ENCODE results near the gene GRM1.

The GRM1 gene

DNA sequence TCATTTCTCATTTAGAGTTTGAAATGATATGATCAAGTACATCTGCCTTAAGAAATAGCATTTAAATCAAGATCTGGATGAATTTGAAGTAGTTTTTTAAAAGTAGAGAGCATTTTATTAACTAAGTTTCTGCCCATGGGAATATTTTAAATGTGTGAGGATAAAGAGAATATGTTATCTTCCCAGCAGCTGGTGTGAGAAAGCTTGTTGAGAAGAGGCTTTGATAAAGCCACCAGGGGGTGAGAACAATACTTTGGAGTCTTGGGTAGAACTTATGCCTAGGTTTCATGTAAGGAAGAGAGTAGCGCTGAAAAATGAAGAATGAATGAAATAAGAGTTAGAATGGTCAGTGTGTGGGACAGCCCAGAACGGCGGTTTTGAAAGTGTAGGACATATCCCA lies 190.2 kb downstream of the GRM1 start:
- TF ChIP-seq TCF4 (CRISPR knock-in tag; IDR thresholded peaks at IDR 0.05; ENCODE audit: borderline replicate concordance): no peak
- TF ChIP-seq, protein P1, sequence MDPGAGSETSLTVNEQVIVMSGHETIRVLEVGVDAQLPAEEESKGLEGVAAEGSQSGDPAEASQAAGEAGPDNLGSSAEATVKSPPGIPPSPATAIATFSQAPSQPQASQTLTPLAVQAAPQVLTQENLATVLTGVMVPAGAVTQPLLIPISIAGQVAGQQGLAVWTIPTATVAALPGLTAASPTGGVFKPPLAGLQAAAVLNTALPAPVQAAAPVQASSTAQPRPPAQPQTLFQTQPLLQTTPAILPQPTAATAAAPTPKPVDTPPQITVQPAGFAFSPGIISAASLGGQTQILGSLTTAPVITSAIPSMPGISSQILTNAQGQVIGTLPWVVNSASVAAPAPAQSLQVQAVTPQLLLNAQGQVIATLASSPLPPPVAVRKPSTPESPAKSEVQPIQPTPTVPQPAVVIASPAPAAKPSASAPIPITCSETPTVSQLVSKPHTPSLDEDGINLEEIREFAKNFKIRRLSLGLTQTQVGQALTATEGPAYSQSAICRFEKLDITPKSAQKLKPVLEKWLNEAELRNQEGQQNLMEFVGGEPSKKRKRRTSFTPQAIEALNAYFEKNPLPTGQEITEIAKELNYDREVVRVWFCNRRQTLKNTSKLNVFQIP (CRISPR knock-in tag; IDR thresholded peaks at IDR 0.05; ENCODE audit: borderline replicate concordance, low read depth): no peak
- TF ChIP-seq ZNF70 (CRISPR knock-in tag; IDR thresholded peaks at IDR 0.05): no peak
- TF ChIP-seq ZNF565 (CRISPR knock-in tag; conservative IDR thresholded peaks at IDR 0.05; ENCODE audit: low read depth): no peak
- TF ChIP-seq SNAI2 (CRISPR knock-in tag; IDR thresholded peaks at IDR 0.05): no peak
- ATAC-seq: no peak

DNA sequence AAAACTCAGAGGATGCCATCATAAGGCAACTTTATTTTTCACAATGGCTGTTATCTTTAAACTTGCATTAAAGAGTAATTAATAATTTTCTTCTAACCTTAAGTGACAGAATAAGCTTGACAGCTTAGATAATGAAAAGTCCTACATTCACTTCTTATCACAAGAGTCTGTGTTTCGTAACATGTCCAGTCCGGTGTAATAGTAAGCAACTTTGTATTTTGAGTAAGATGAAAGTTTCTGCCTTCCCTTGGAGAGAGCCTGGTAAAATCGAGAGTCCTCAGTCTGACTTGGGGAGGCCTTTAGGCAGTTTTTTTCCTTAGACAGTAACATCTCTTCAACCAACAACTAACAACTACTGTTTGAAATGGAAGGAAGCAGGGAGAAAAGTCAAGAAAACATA lies 195.6 kb downstream of the GRM1 start:
- ATAC-seq: no peak
- TF ChIP-seq ESRRG (CRISPR knock-in tag; IDR thresholded peaks at IDR 0.05): no peak
- TF ChIP-seq, protein P2, sequence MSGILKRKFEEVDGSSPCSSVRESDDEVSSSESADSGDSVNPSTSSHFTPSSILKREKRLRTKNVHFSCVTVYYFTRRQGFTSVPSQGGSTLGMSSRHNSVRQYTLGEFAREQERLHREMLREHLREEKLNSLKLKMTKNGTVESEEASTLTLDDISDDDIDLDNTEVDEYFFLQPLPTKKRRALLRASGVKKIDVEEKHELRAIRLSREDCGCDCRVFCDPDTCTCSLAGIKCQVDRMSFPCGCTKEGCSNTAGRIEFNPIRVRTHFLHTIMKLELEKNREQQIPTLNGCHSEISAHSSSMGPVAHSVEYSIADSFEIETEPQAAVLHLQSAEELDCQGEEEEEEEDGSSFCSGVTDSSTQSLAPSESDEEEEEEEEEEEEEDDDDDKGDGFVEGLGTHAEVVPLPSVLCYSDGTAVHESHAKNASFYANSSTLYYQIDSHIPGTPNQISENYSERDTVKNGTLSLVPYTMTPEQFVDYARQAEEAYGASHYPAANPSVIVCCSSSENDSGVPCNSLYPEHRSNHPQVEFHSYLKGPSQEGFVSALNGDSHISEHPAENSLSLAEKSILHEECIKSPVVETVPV (CRISPR knock-in tag; IDR thresholded peaks at IDR 0.05): no peak
- TF ChIP-seq ARNTL (CRISPR knock-in tag; IDR thresholded peaks at IDR 0.05; ENCODE audit: borderline replicate concordance, low read depth): no peak
- TF ChIP-seq, protein P1 (CRISPR knock-in tag; IDR thresholded peaks at IDR 0.05; ENCODE audit: borderline replicate concordance, low read depth): no peak
- no peak for TF ChIP-seq ZFP30 (CRISPR knock-in tag; IDR thresholded peaks at IDR 0.05)
- no peak for TF ChIP-seq ZFP3 (CRISPR knock-in tag; IDR thresholded peaks at IDR 0.05)
- TF ChIP-seq, protein P3, sequence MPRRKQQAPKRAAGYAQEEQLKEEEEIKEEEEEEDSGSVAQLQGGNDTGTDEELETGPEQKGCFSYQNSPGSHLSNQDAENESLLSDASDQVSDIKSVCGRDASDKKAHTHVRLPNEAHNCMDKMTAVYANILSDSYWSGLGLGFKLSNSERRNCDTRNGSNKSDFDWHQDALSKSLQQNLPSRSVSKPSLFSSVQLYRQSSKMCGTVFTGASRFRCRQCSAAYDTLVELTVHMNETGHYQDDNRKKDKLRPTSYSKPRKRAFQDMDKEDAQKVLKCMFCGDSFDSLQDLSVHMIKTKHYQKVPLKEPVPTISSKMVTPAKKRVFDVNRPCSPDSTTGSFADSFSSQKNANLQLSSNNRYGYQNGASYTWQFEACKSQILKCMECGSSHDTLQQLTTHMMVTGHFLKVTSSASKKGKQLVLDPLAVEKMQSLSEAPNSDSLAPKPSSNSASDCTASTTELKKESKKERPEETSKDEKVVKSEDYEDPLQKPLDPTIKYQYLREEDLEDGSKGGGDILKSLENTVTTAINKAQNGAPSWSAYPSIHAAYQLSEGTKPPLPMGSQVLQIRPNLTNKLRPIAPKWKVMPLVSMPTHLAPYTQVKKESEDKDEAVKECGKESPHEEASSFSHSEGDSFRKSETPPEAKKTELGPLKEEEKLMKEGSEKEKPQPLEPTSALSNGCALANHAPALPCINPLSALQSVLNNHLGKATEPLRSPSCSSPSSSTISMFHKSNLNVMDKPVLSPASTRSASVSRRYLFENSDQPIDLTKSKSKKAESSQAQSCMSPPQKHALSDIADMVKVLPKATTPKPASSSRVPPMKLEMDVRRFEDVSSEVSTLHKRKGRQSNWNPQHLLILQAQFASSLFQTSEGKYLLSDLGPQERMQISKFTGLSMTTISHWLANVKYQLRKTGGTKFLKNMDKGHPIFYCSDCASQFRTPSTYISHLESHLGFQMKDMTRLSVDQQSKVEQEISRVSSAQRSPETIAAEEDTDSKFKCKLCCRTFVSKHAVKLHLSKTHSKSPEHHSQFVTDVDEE (CRISPR knock-in tag; IDR thresholded peaks at IDR 0.05): no peak
- TF ChIP-seq, protein P4, sequence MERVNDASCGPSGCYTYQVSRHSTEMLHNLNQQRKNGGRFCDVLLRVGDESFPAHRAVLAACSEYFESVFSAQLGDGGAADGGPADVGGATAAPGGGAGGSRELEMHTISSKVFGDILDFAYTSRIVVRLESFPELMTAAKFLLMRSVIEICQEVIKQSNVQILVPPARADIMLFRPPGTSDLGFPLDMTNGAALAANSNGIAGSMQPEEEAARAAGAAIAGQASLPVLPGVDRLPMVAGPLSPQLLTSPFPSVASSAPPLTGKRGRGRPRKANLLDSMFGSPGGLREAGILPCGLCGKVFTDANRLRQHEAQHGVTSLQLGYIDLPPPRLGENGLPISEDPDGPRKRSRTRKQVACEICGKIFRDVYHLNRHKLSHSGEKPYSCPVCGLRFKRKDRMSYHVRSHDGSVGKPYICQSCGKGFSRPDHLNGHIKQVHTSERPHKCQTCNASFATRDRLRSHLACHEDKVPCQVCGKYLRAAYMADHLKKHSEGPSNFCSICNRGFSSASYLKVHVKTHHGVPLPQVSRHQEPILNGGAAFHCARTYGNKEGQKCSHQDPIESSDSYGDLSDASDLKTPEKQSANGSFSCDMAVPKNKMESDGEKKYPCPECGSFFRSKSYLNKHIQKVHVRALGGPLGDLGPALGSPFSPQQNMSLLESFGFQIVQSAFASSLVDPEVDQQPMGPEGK (CRISPR knock-in tag; IDR thresholded peaks at IDR 0.05; ENCODE audit: borderline replicate concordance): no peak
- no peak for TF ChIP-seq BACH2 (CRISPR knock-in tag; IDR thresholded peaks at IDR 0.05; ENCODE audit: borderline replicate concordance)
- TF ChIP-seq ZNF8 (CRISPR knock-in tag; IDR thresholded peaks at IDR 0.05): no peak
- no peak for TF ChIP-seq CSDC2 (CRISPR knock-in tag; IDR thresholded peaks at IDR 0.05)
- no peak for TF ChIP-seq SNAI2 (CRISPR knock-in tag; IDR thresholded peaks at IDR 0.05)
- TF ChIP-seq ZNF70 (CRISPR knock-in tag; IDR thresholded peaks at IDR 0.05): no peak
- TF ChIP-seq GLIS3 (CRISPR knock-in tag; IDR thresholded peaks at IDR 0.05): no peak
- no peak for TF ChIP-seq ZC3H10 (CRISPR knock-in tag; IDR thresholded peaks at IDR 0.05)
- no peak for TF ChIP-seq OSR1 (CRISPR knock-in tag; IDR thresholded peaks at IDR 0.05)
- TF ChIP-seq ZNF565 (CRISPR knock-in tag; conservative IDR thresholded peaks at IDR 0.05; ENCODE audit: low read depth): no peak
- TF ChIP-seq RARB (CRISPR knock-in tag; IDR thresholded peaks at IDR 0.05): no peak
- TF ChIP-seq TOX (CRISPR knock-in tag; IDR thresholded peaks at IDR 0.05; ENCODE audit: borderline replicate concordance): no peak
- TF ChIP-seq, protein P5, sequence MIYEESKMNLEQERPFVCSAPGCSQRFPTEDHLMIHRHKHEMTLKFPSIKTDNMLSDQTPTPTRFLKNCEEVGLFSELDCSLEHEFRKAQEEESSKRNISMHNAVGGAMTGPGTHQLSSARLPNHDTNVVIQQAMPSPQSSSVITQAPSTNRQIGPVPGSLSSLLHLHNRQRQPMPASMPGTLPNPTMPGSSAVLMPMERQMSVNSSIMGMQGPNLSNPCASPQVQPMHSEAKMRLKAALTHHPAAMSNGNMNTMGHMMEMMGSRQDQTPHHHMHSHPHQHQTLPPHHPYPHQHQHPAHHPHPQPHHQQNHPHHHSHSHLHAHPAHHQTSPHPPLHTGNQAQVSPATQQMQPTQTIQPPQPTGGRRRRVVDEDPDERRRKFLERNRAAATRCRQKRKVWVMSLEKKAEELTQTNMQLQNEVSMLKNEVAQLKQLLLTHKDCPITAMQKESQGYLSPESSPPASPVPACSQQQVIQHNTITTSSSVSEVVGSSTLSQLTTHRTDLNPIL (CRISPR knock-in tag; IDR thresholded peaks at IDR 0.05; ENCODE audit: low read depth): no peak

Measured in SK-N-SH treated with all-trans-retinoic acid at 6 μM for 48 hours (cell line).